BE2C (cell line): ENCODE results near the gene UNC13B.

Experiments
- DNase-seq: peaks from one replicate; pipeline ENCODE4 v3.0.0-alpha.2; 2020
- H3K27me3 ChIP-seq: fragments of 250-450 bp; sonication (Bioruptor Pico); 2 replicates; pipeline ENCODE4 v1.5.1; 2020; ENCODE audit warnings: mild to moderate bottlenecking
- H3K36me3 ChIP-seq: fragments of 250-450 bp; sonication (Bioruptor Pico); 2 replicates; pipeline ENCODE4 v1.5.1; 2020; ENCODE audit warnings: mild to moderate bottlenecking
- H3K4me1 ChIP-seq: fragments of 250-450 bp; sonication (Bioruptor Pico); 2 replicates; pipeline ENCODE4 v1.5.1; 2020
- H3K4me3 ChIP-seq: 2 replicates; pipeline ENCODE4 v1.5.1; 2011; ENCODE audit warnings: low read depth, low read length
- H3K9me3 ChIP-seq: fragments of 250-450 bp; sonication (Bioruptor Pico); 2 replicates; pipeline ENCODE4 v1.5.1; 2020
- TF ChIP-seq, protein P1 (sequence below): IDR thresholded peaks from 2 replicates; pipeline ENCODE4 v1.5.1; 2012; ENCODE audit warnings: mild to moderate bottlenecking, low read depth, low read length

UNC13B gene

DNA sequence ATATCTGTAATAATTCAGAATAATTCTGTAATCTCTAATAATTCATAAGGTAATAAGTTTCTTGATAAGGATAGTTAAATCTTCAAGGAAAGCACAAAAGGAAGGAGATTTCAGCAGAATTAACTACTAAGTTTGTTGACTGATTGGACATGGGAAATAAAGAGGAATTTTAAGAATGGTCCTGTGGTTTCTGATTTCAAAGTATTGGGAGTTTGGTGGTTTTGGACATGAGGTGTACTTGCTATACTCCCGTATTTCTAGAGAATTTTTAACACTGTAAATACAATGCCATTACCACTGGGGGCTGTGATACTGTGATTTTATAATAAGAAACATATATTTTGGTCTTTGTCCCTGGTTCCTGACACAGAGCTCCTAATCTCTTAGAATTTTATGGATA is 123.9 kb downstream of the UNC13B start:
- Histone ChIP-seq H3K27me3 (no peaks in the 10 kb centered on the region), H3K4me3 (no peak overlapping the region), H3K4me1 (no peaks in the 10 kb centered on the region; the same call in 1 of the 2 replicates), H3K36me3 (no peaks in the 10 kb centered on the region), H3K9me3 (no peaks in the 10 kb centered on the region)
- TF ChIP-seq, protein P1, sequence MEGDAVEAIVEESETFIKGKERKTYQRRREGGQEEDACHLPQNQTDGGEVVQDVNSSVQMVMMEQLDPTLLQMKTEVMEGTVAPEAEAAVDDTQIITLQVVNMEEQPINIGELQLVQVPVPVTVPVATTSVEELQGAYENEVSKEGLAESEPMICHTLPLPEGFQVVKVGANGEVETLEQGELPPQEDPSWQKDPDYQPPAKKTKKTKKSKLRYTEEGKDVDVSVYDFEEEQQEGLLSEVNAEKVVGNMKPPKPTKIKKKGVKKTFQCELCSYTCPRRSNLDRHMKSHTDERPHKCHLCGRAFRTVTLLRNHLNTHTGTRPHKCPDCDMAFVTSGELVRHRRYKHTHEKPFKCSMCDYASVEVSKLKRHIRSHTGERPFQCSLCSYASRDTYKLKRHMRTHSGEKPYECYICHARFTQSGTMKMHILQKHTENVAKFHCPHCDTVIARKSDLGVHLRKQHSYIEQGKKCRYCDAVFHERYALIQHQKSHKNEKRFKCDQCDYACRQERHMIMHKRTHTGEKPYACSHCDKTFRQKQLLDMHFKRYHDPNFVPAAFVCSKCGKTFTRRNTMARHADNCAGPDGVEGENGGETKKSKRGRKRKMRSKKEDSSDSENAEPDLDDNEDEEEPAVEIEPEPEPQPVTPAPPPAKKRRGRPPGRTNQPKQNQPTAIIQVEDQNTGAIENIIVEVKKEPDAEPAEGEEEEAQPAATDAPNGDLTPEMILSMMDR = no peak
- DNase-seq = no peak

DNA sequence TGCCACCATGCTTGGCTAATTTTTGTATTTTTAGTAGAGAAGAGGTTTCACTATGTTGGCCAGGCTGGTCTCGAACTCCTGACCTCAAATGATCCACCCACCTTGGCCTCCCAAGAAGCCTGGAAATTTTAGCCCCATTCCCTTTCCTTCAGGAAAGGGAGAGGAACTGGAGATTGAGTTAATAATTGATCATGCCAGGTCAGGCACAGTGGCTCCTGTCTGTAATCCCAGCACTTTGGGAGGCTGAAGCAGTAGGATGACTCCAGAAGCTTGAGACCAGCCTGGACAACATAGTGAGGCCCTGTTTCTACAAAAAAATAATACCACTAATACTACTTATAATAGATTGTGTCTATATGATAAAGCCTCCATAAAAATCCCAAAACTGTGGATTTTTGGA is 124.6 kb downstream of the UNC13B start:
- no peak for DNase-seq

DNA sequence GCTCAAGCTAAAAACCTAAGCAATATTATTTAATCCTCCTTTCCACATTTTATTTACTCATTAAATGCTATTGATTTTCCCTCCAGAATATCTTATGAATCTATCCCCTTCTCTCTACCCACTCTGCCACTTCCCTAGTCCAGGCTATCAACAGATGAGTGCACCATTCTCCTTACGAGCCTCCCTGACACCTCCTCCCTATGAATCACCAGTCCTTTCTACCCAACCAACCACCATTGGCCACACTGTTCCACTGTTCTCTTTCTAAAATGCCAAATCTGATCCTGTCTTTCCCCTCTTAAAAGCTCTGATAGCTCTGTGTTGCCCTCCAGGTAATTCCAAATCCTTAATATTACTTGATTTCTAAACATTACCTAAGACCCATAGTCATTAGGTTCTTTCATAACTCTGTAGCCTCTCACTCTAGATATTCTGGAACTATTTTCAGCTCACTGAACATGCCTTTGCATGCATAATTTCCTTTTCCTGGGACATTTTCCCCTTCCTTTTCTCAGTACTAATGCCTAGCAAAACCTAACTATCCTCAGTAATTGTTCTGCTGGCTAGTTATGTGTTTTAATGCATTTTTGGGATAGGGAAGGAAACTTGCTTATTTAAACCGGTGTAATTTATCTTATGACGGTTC is 126.3 kb downstream of the UNC13B start:
- Histone ChIP-seq H3K9me3 (no peaks in the 10 kb centered on the region), H3K36me3 (no peaks in the 10 kb centered on the region), H3K4me1 (no peaks in the 10 kb centered on the region; the same call in 1 of the 2 replicates), H3K4me3 (no peak overlapping the region), H3K27me3 (no peaks in the 10 kb centered on the region)
- TF ChIP-seq, protein P1 = no peak
- DNase-seq = no peak

More for the DNA sequence above, 124.6 kb downstream of the UNC13B start:
- Histone ChIP-seq H3K4me1 (no peaks in the 10 kb centered on the region; the same call in 1 of the 2 replicates), H3K4me3 (no peak overlapping the region), H3K9me3 (no peaks in the 10 kb centered on the region), H3K36me3 (no peaks in the 10 kb centered on the region), H3K27me3 (no peaks in the 10 kb centered on the region)
- TF ChIP-seq, protein P1 = no peak

DNA sequence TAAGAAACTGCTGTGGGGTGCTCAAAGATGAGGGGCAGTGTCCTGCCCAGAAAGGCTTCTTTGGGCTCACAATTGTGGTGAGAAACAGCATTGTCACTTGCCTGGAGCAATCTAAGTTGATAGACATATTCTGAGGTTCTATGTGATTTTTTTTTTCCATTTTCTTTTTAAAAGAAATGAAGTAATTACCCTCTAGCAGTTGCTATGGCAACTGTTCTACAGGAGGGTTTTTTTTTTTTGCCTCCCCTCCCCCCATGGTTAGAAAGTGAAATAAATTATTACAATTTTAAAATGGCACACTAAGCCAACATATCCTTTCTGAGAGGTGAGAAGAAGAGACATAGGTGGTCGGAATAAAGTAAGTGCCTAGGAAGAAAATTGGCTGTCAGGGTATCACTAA is 127.0 kb downstream of the UNC13B start:
- TF ChIP-seq, protein P1 = no peak
- H3K9me3 ChIP-seq = no peaks in the 10 kb centered on the region

DNA sequence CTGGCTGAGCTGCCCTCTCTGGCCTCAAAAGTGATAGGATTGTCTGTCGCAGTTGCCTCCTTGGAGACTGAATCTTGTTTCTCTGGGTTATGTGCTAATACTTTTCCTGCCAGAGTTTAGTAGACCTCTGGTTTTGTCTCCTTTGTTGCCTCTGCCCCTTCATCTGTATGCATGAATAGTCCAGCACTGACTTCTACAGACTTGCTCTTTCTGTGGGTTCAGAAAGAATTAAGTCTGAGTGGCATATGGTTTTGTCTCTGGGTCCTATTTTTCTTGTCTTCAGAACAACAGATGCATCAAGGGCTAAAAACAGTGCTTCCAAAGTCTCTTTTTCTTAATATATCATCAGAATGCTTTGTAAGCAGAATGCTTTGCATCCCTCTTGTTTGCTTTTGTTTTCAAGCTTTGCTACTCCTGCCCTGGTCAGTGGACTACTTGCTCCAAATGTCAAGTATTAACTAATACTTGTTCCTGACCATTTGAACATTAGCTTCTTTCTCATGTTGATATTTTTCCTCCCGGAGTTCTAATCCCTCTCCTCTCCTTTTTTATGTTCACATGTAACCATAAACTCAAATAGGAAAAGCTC is 131.7 kb downstream of the UNC13B start:
- H3K9me3 ChIP-seq = no peaks in the 10 kb centered on the region
- H3K4me1 ChIP-seq = no peaks in the 10 kb centered on the region
- no peak for DNase-seq
- TF ChIP-seq, protein P1 = no peak
- no peaks in the 10 kb centered on the region for H3K27me3 ChIP-seq
- H3K4me3 ChIP-seq = no peak overlapping the region
- H3K36me3 ChIP-seq = no peaks in the 10 kb centered on the region

More for the DNA sequence above, 127.0 kb downstream of the UNC13B start:
- H3K4me1 ChIP-seq = no peaks in the 10 kb centered on the region; the same call in 1 of the 2 replicates
- H3K36me3 ChIP-seq = no peaks in the 10 kb centered on the region
- H3K27me3 ChIP-seq = no peaks in the 10 kb centered on the region
- DNase-seq = no peak
- H3K4me3 ChIP-seq = no peak overlapping the region

DNA sequence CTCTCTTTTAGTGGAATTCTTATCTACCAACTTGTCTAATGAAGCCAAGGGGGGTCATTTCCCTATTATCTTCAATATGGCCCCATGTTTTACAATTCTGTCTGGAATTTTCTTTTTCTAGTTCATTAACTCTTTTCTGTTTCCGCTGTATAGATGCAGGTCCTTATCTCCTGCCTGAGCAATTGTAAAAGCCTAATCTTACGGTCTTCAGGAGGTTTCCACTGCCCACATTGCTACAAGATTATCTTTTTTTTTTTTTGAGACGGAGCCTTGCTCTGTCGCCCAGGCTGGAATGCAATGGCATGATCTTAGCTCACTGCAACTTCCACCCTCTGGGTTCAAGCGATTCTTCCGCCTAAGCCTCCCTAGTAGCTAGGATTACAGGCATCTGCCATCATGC is 132.3 kb downstream of the UNC13B start:
- no peaks in the 10 kb centered on the region for H3K36me3 ChIP-seq
- no peaks in the 10 kb centered on the region for H3K4me1 ChIP-seq
- no peak for DNase-seq
- no peaks in the 10 kb centered on the region for H3K27me3 ChIP-seq
- no peak overlapping the region for H3K4me3 ChIP-seq
- H3K9me3 ChIP-seq = no peaks in the 10 kb centered on the region
- TF ChIP-seq, protein P1 = no peak
